ENCODE data around the gene HYDIN. TPM values are rescaled to one million over a fixed set of nuclear protein-coding genes. Genes with fewer than 3 reads are reported as not detected.

HYDIN gene
- total RNA-seq, 1 experiment from 2014 or later = not detected

GRCh38 chr16:71273384-71273783 lies 42.9 kb upstream of the HYDIN start:
- ATAC-seq = no peak
- no peak overlapping the region for H2AFZ ChIP-seq (ENCODE audit: low read depth, low read length, poor library complexity, severe bottlenecking)
- CTCF ChIA-PET = no interaction called here
- RAD21 ChIA-PET (ENCODE audit: low non-redundant PET in 1 of 2, low total read pairs in 2 of 2, uncharacterized antibody in 2 of 2, unreplicated experiment in 2 of 2) = no interaction called here
- H3K4me3 ChIP-seq (replicated peaks in 1 of 2; ENCODE audit: low read depth in 1 of 2, low read length in 2 of 2) = no peak overlapping the region
- H3K36me3 ChIP-seq (ENCODE audit: control insufficient read depth in 1 of 2, insufficient read depth in 2 of 2, low read length in 2 of 2) = no peaks in the 10 kb centered on the region
- intact Hi-C loops (cut with micrococcal nuclease) = no loop called here
- H3K27ac ChIP-seq (ENCODE audit: low read depth, low read length) = no peak overlapping the region
- DNase-seq (ENCODE audit: low read depth, low spot score) = no peak
- no peaks in the 10 kb centered on the region for H3K9me2 ChIP-seq (ENCODE audit: insufficient read depth)
- H3K4me1 ChIP-seq (ENCODE audit: control insufficient read depth in 1 of 2, insufficient read depth in 2 of 2, low read length in 2 of 2) = no peaks in the 10 kb centered on the region
- peaks cover 5 to 9% of the 10 kb centered on the region in 2 experiments; a peak in 3 of 4 replicates for H3K9me3 ChIP-seq (ENCODE audit: control insufficient read depth in 1 of 2, insufficient read depth in 1 of 2, low read depth in 1 of 2, low read length in 2 of 2)
- TF ChIP-seq SRF (IDR thresholded peaks at IDR 0.05; ENCODE audit: low read depth) (no peak), EZH2phosphoT487 (IDR thresholded peaks at IDR 0.05; ENCODE audit: borderline replicate concordance) (no peak), CTCF (IDR thresholded peaks at IDR 0.05 in 2 of 3, conservative IDR thresholded peaks at IDR 0.05 in 1 of 3; ENCODE audit: borderline replicate concordance in 1 of 3, insufficient read depth in 1 of 3, low read depth in 2 of 3, low read length in 2 of 3) (no peak), SIN3A (IDR thresholded peaks at IDR 0.05; ENCODE audit: low read depth) (no peak), ZNF274 (IDR thresholded peaks at IDR 0.05; ENCODE audit: low read depth, low read length) (no peak), POLR2A (IDR thresholded peaks at IDR 0.05; ENCODE audit: borderline replicate concordance, extremely low read depth, insufficient read depth, insufficient read length) (no peak), MAX (IDR thresholded peaks at IDR 0.05) (no peak), EZH2 (IDR thresholded peaks at IDR 0.05) (no peak), CBX3 (IDR thresholded peaks at IDR 0.05; ENCODE audit: low read depth) (no peak), YY1 (IDR thresholded peaks at IDR 0.05; ENCODE audit: extremely low read depth, insufficient replicate concordance, low read depth, low read length) (no peak), EGR1 (IDR thresholded peaks at IDR 0.05; ENCODE audit: low read depth) (no peak)
- H3K79me2 ChIP-seq (ENCODE audit: insufficient read depth, low read length) = no peaks in the 10 kb centered on the region
- POLR2A ChIA-PET = no interaction called here
- H3K4me2 ChIP-seq (ENCODE audit: low read length) = no peak overlapping the region
- no peaks in the 10 kb centered on the region for H3K27me3 ChIP-seq (ENCODE audit: insufficient read depth, low read length)
- H3K9ac ChIP-seq (ENCODE audit: low read length) = no peak overlapping the region
- BruUV-seq (replicated peaks) = no TSS peak
- no peaks in the 10 kb centered on the region for H4K20me1 ChIP-seq (ENCODE audit: insufficient read depth)
